AG04449 (cell line): ENCODE data around the gene KIF13A.
"Not testable (repeated sequence)": the region's sequence is repeated elsewhere in the genome, so short reads cannot be mapped to it uniquely, and the experiment has no call there.

Source experiments
- CTCF ChIA-PET: fragments of 350-600 bp; formaldehyde crosslinking; extraction: SDS; loops from one replicate; lab custom pipeline; 2021; ENCODE audit warnings: antibody characterized with exemption; lab: Yijun Ruan, JAX
- POLR2A ChIA-PET: fragments of 400-600, 350-600 bp; formaldehyde crosslinking; extraction: SDS; loops from one replicate; lab custom pipeline; 2020; ENCODE audit warnings: antibody characterized with exemption, inconsistent platforms; lab: Yijun Ruan, JAX
- DNase-seq: peaks from one replicate; pipeline ENCODE4 v3.0.0-alpha.2; 2010; ENCODE audit warnings: low read depth, low spot score
- H3K4me3 ChIP-seq: 2 replicates; pipeline ENCODE4 v1.5.1; 2011; ENCODE audit warnings: low read depth, mild to moderate bottlenecking, control low read depth, low read length
- CTCF ChIP-seq: IDR thresholded peaks from one replicate; pipeline ENCODE4 v1.5.1; 2011; ENCODE audit warnings: mild to moderate bottlenecking, moderate library complexity, low read length, control low read depth, inconsistent platforms; ENCODE audit not compliant: insufficient read depth; ENCODE audit errors: missing control alignments

The KIF13A gene

DNA sequence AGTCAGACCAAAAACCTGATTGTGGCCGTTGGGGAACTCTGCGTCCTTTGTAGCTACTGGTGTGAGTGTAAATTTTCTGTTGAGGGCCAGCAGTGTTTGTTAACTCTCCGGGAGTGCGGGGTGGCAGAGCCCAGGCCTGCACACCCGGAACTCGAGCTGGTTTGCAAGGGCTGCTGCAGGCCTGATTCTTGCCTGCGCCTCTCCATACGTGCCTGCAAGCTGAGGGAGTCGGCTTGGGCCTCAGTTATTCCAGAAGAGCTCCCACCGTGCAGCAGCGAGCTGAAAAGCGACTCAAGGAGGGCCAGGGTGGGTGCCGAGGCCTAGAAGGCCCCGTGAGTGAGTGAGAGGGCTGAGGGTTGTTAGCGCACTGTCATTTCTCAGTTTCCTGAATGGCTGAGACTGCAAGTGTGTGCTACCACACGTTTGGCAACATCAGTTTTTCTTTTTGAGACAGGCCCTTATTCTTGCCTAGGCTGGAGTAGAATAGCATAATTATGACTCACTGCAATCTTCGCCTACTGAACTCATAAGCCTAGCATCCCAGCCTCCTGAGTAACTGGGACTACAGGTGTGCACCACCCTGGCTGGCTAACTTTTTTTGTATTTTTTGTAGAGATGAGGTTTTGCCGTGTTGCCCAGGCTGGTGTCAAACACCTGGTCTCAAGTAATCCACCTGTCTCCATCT lies 33.9 kb upstream of the KIF13A start:
- ChIA-PET POLR2A (no interaction called here), CTCF (no interaction called here)
- no peak for TF ChIP-seq CTCF
- DNase-seq, result no peak
- H3K4me3 ChIP-seq, result no peak overlapping the region

DNA sequence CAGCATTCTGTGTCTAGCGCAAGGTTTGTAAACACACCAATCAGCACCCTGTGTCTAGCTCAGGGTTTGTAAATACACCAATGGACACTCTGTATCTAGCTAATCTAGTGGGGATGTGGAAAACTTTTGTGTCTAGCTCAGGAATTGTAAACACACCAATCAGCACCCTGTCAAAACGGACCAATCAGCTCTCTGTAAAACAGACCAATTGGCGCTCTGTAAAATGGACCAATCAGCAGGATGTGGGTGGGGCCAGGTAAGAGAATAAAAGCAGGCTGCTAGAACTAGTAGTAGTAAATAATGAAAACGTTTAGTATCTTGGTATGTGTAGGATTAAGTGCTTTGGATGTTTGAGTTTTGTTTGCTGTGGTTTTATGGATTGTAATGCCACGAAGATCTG lies 33.1 kb upstream of the KIF13A start:
- CTCF ChIA-PET, POLR2A ChIA-PET, H3K4me3 ChIP-seq, DNase-seq: not testable (repeated sequence)

DNA sequence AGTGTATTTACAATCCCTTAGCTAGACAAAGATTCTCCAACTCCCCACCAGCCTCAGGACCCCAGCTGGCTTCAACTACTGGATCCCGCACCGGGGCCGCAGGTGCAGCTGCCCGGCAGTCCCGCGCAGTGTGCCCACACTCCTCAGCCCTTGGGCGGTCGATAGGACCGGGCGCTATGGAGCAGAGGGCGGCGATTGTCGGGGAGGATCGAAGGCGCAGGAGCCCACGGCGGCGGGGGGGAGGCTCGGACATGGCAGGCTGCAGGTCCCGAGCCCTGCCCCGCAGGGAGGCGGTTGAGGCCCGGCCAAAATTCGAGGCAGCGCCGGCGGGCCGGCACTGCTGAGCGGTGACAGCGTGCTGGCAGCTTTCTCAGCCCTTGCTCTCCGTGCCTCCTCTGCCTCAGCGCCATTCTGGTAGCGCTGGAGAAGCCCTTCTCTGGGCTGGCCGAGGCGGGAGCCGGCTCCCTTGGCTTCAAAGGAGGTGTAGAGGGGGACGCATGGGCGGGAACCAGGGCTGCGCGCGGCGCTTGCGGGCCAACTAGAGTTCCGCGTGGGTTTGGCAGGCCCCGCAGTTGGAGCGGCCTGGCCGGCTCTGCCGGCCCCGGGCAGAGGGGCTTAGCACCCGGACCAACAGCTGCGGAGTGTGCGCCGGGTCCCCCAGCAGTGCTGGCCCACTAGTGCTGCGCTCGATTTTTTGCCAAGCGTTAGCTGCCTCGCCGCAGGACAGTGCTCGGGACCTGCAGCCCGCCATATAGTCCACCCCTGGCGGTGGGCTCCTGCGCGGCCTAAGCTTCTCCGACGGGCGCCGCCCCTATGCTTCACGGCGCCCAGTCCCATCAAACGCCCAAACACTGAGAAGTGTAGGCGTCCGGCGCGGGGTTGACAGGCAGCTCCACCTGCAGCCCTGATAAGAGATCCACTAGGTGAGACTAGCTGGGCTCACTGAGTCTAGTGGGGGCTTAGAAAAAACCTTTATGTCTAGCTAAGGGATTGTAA lies 32.4 kb upstream of the KIF13A start:
- DNase-seq, result no peak
- no peak overlapping the region for H3K4me3 ChIP-seq
- POLR2A ChIA-PET, result no interaction called here
- CTCF ChIA-PET, result interaction anchor here (1.2 kb wide), 1 partner anchor 27 kb away, joined by 4 read pairs; no protein-coding TSS in a partner anchor
- no peak for TF ChIP-seq CTCF

DNA sequence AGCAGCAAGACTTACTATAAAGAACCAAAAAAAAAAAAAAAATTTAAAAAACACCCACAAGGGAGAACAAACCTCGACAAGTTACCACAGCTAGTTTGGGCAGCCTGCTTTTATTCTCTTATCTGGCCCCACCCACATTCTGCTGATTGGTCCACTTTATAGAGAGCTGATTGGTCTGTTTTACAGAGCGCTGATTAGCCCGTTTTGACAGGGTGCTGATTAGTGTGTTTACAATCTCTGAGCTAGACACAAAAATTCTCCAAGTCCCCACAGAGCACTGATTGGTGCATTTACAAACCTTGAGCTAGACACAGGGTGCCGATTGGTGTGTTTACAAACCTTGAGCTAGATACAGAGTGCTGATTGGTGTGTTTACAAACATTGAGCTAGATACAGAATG lies 31.7 kb upstream of the KIF13A start:
- DNase-seq, H3K4me3 ChIP-seq, POLR2A ChIA-PET: not testable (repeated sequence)
- CTCF ChIA-PET, result interaction anchor here (0.6 to 1.2 kb wide), 2 partner anchors 24 to 26 kb away, joined by 3 to 4 read pairs; no protein-coding TSS in a partner anchor

GRCh38 chr6:18016698-18017097 lies 29.3 kb upstream of the KIF13A start:
- DNase-seq, result no peak
- CTCF ChIA-PET, result interaction anchor here (1.1 to 2.6 kb wide), 2 partner anchors 9 to 26 kb away, joined by 3 to 9 read pairs; no protein-coding TSS in a partner anchor
- POLR2A ChIA-PET, result no interaction called here
- no peak overlapping the region for H3K4me3 ChIP-seq
- no peak for TF ChIP-seq CTCF

GRCh38 chr6:18016133-18016532 lies 28.7 kb upstream of the KIF13A start:
- no peak for TF ChIP-seq CTCF
- POLR2A ChIA-PET, result interaction anchor here (0.8 kb wide), 1 partner anchor 23 kb away, joined by 3 read pairs; no protein-coding TSS in a partner anchor
- CTCF ChIA-PET, result interaction anchor here (1.1 to 2.6 kb wide), 2 partner anchors 9 to 27 kb away, joined by 4 to 9 read pairs; no protein-coding TSS in a partner anchor

DNA sequence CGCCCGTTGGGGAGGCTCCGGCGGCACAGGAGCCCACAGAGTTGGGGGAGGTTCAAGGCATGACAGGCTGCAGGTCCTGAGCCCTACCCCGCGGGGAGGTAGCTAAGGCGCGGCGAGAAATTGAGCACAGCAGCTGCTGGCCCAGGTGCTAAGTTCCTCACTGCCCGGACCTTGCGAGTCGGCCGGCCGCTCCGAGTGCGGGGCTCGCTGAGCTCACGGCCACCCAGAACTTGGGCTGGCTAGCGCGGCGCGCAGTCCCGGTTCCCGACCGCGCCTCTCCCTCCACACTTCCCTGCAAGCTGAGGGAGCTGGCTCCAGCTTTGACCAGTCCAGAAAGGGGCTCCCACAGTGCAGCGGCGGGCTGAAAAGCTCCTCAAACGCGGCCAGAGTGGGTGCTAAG lies 23.9 kb upstream of the KIF13A start:
- ChIA-PET CTCF (no interaction called here), POLR2A (no interaction called here)
- TF ChIP-seq CTCF, result no peak
- H3K4me3 ChIP-seq, result no peak overlapping the region
- no peak for DNase-seq

More at GRCh38 chr6:18016133-18016532, 28.7 kb upstream of the KIF13A start:
- no peak overlapping the region for H3K4me3 ChIP-seq
- no peak for DNase-seq

- CTCF ChIA-PET, DNase-seq, POLR2A ChIA-PET, H3K4me3 ChIP-seq: not testable (repeated sequence)
Observed at GRCh38 chr6:18010540-18010939, 23.1 kb upstream of the KIF13A start.
